H9 (cell line): ENCODE measurements around the gene UQCC2. TPM values are rescaled to one million over a fixed set of nuclear protein-coding genes. Genes with fewer than 3 reads are reported as not detected.

Experiments
- DNase-seq: peaks from one replicate; pipeline ENCODE4 v3.0.0-alpha.2; 2017
- H2AFZ ChIP-seq: one replicate; pipeline ENCODE4 v1.6.1; 2013; ENCODE audit warnings: mild to moderate bottlenecking, low read length, control low read depth, moderate library complexity
- H2AK5ac ChIP-seq: 2 replicates; pipeline ENCODE4 v1.6.1; 2013; ENCODE audit warnings: low read length, control low read depth, mixed read lengths; ENCODE audit not compliant: insufficient read length
- H2BK120ac ChIP-seq: one replicate; pipeline ENCODE4 v1.6.1; 2013; ENCODE audit warnings: low read depth, mild to moderate bottlenecking, low read length, control low read depth, inconsistent platforms; ENCODE audit not compliant: poor library complexity, severe bottlenecking
- H2BK12ac ChIP-seq: 2 replicates; pipeline ENCODE4 v1.6.1; 2013; ENCODE audit warnings: low read length, control low read depth, mixed read lengths, low read depth; ENCODE audit not compliant: insufficient read length
- H2BK15ac ChIP-seq: 2 replicates; pipeline ENCODE4 v1.6.1; 2013; ENCODE audit warnings: low read depth, low read length, control low read depth
- H2BK20ac ChIP-seq: one replicate; pipeline ENCODE4 v1.6.1; 2013; ENCODE audit warnings: low read depth, mild to moderate bottlenecking, low read length, control low read depth, inconsistent platforms; ENCODE audit not compliant: poor library complexity, severe bottlenecking
- H2BK5ac ChIP-seq: 2 replicates; pipeline ENCODE4 v1.6.1; 2013; ENCODE audit warnings: low read length, control low read depth, mixed read lengths; ENCODE audit not compliant: insufficient read length
- H3K14ac ChIP-seq: 2 replicates; pipeline ENCODE4 v1.6.1; 2013; ENCODE audit warnings: low read length, control low read depth; ENCODE audit not compliant: insufficient read depth
- H3K18ac ChIP-seq: 2 replicates; pipeline ENCODE4 v1.6.1; 2013; ENCODE audit warnings: low read depth, mild to moderate bottlenecking, mixed read lengths, low read length, control low read depth; ENCODE audit not compliant: insufficient read length
- H3K23ac ChIP-seq: 2 replicates; pipeline ENCODE4 v1.6.1; 2013; ENCODE audit warnings: low read length, control low read depth, mixed read lengths, low read depth; ENCODE audit not compliant: insufficient read length
- H3K23me2 ChIP-seq: 2 replicates; pipeline ENCODE4 v1.6.1; 2013; ENCODE audit warnings: low read depth, mild to moderate bottlenecking, mixed read lengths, low read length, control low read depth; ENCODE audit not compliant: insufficient read length, poor library complexity, severe bottlenecking
- H3K27ac ChIP-seq: 2 replicates; pipeline ENCODE4 v1.5.1; 2013; ENCODE audit warnings: low read length, control low read depth, mixed read lengths, low read depth; ENCODE audit not compliant: insufficient read length
- H3K27me3 ChIP-seq: 2 replicates; pipeline ENCODE4 v1.6.1; 2013; ENCODE audit warnings: low read length, control low read depth, inconsistent platforms; ENCODE audit not compliant: insufficient read depth
- H3K4ac ChIP-seq: 2 replicates; pipeline ENCODE4 v1.6.1; 2013; ENCODE audit warnings: low read depth, mild to moderate bottlenecking, control low read depth, inconsistent platforms, low read length, moderate library complexity
- H3K4me1 ChIP-seq: 2 replicates; pipeline ENCODE4 v1.6.1; 2013; ENCODE audit warnings: low read length, control low read depth, inconsistent platforms; ENCODE audit not compliant: insufficient read depth
- H3K4me2 ChIP-seq: 2 replicates; pipeline ENCODE4 v1.6.1; 2013; ENCODE audit warnings: low read length, control low read depth, mixed read lengths; ENCODE audit not compliant: insufficient read length, insufficient read depth
- H3K56ac ChIP-seq: 2 replicates; pipeline ENCODE4 v1.6.1; 2013; ENCODE audit warnings: low read depth, mild to moderate bottlenecking, mixed read lengths, low read length, control low read depth; ENCODE audit not compliant: insufficient read length
- H3K79me1 ChIP-seq: 2 replicates; pipeline ENCODE4 v1.6.1; 2013; ENCODE audit warnings: low read depth, mild to moderate bottlenecking, moderate library complexity, low read length, control low read depth, inconsistent platforms; ENCODE audit not compliant: insufficient read depth, poor library complexity, severe bottlenecking
- H3K79me2 ChIP-seq: 2 replicates; pipeline ENCODE4 v1.6.1; 2013; ENCODE audit warnings: low read length, control low read depth, inconsistent platforms; ENCODE audit not compliant: insufficient read depth
- H3K9ac ChIP-seq: 2 replicates; pipeline ENCODE4 v1.6.1; 2013; ENCODE audit warnings: low read length, control low read depth, mixed read lengths; ENCODE audit not compliant: insufficient read length; ENCODE audit errors: extremely low read depth
- H3K9me3 ChIP-seq: one replicate; pipeline ENCODE4 v1.6.1; 2013; ENCODE audit warnings: low read depth, low read length, inconsistent platforms; ENCODE audit not compliant: control insufficient read depth
- H3T11ph ChIP-seq: one replicate; pipeline ENCODE4 v1.6.1; 2013; ENCODE audit warnings: mild to moderate bottlenecking, low read length, control low read depth, inconsistent platforms
- H4K20me1 ChIP-seq: one replicate; pipeline ENCODE4 v1.6.1; 2013; ENCODE audit not compliant: control insufficient read depth, insufficient read length, insufficient read depth
- H4K5ac ChIP-seq: 2 replicates; pipeline ENCODE4 v1.6.1; 2013; ENCODE audit warnings: low read depth, mild to moderate bottlenecking, mixed read lengths, low read length, control low read depth; ENCODE audit not compliant: insufficient read length
- H4K8ac ChIP-seq: replicated peaks from 2 replicates; pipeline ENCODE4 v1.6.1; 2013; ENCODE audit warnings: low read length, control low read depth, mixed read lengths, low read depth; ENCODE audit not compliant: insufficient read length
- H4K91ac ChIP-seq: 2 replicates; pipeline ENCODE4 v1.6.1; 2013; ENCODE audit warnings: low read depth, mild to moderate bottlenecking, moderate library complexity, mixed read lengths, low read length, control low read depth; ENCODE audit not compliant: insufficient read length
- H3K27ac Mint-ChIP-seq, 3 experiments: 2 replicates in 2 of 3; 3 replicates in 1 of 3; pipeline ENCODE4 v1.8.0; 2020 to 2021; ENCODE audit warnings: mixed read lengths in 3 of 3, mild to moderate bottlenecking in 1 of 3, moderate library complexity in 1 of 3
- H3K27me3 Mint-ChIP-seq: 2 replicates; pipeline ENCODE4 v1.8.0; 2021; ENCODE audit warnings: low read depth, mild to moderate bottlenecking, moderate library complexity, mixed read lengths
- H3K36me3 Mint-ChIP-seq, 3 experiments: 2 replicates in 2 of 3; 3 replicates in 1 of 3; pipeline ENCODE4 v1.8.0; 2020 to 2021; ENCODE audit warnings: low read depth in 3 of 3, mixed read lengths in 3 of 3; ENCODE audit not compliant: insufficient read depth in 1 of 3
- H3K4me1 Mint-ChIP-seq, 2 experiments: 2 replicates each; pipeline ENCODE4 v1.8.0; 2020; ENCODE audit warnings: mixed read lengths in 2 of 2
- H3K4me3 Mint-ChIP-seq, 2 experiments: 2 replicates in 1 of 2; 3 replicates in 1 of 2; pipeline ENCODE4 v1.8.0; 2020 to 2021; ENCODE audit warnings: mild to moderate bottlenecking in 2 of 2, mixed read lengths in 2 of 2, moderate library complexity in 1 of 2
- H3K9me3 Mint-ChIP-seq, 2 experiments: 2 replicates in 1 of 2; 3 replicates in 1 of 2; pipeline ENCODE4 v1.8.0; 2020; ENCODE audit warnings: mild to moderate bottlenecking in 2 of 2, mixed read lengths in 2 of 2, moderate library complexity in 1 of 2
- WGBS: extraction: QIAGEN DNeasy Blood & Tissue Kit; methylation state at CpG from one replicate; pipeline ENCODE4 v1.1.7; 2013; ENCODE audit warnings: missing lambda C conversion rate, low lambda C conversion rate, mixed read lengths; ENCODE audit not compliant: insufficient read length; ENCODE audit errors: extremely low coverage; 5-methylcytosine and 5-hydroxymethylcytosine counted together
- total RNA-seq: library from RNA; stranded (reverse); gene quantifications from 2 replicates; pipeline ENCODE4 v1.2.1, GENCODE V29; 2021
- TF ChIP-seq, protein P1 (sequence below): fragments of 200-600 bp; sonication (generic); conservative IDR thresholded peaks from 3 replicates; pipeline ENCODE4 v1.8.0; 2021; ENCODE audit warnings: antibody characterized with exemption, mild to moderate bottlenecking

Gene UQCC2
- total RNA-seq, 1 experiment from 2014 or later = 140 TPM

DNA sequence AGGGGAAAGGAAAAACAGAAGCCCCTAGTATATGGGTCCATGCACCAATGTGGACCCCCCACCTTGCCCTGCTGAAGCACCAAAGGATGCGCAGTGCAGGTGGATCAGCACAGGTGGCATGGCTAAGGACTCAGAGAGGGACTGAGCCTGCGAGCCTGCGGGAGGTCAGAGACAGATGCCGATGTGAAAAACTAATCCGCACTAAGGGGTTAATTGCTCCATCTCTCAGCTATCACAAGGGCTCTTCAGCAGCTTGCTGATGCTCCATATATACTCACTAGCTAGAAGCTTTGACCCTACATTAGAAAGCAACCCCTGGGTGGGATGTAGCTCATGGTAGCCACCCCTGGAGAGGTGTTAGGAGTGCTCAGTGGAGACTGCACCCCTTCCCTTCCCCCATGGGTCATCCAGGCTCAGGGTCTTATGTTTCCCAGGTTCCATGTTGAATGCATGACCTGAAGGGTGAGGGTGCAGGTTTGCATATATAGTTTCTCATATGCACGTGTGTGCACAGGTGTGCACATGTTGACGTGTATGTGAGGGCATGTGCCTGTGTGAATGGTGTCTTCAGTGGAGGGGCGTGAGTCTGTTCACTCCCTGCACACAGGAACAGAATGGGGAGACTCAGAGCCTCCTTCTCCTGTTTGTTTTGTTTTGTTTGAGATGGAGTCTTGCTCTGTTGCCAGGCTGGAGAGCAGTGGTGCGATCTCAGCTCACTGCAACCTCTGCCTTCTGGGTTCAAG lies 48.6 kb upstream of the UQCC2 start:
- no peak for DNase-seq
- WGBS = no CpG with 5 or more reads among the region's 9 CpGs
- H3K79me1 ChIP-seq = no peaks in the 10 kb centered on the region
- no peaks in the 10 kb centered on the region for H3K79me2 ChIP-seq
- H3K4me1 ChIP-seq = peaks cover 2% of the 10 kb centered on the region; the same call in 1 of the 2 replicates
- no peak overlapping the region for H2BK15ac ChIP-seq
- H3K27me3 Mint-ChIP-seq = no peaks in the 10 kb centered on the region
- H3K4me3 Mint-ChIP-seq = no peak overlapping the region
- H4K5ac ChIP-seq = no peak overlapping the region
- no peak overlapping the region for H2BK12ac ChIP-seq
- H3K27me3 ChIP-seq = no peaks in the 10 kb centered on the region
- H3K18ac ChIP-seq = no peak overlapping the region
- no peak overlapping the region for H3K56ac ChIP-seq
- peaks cover 23 to 35% of the 10 kb centered on the region in 2 experiments for H3K4me1 Mint-ChIP-seq
- no peak overlapping the region for H2AFZ ChIP-seq
- H3T11ph ChIP-seq = no peak overlapping the region
- no peaks in the 10 kb centered on the region for H4K20me1 ChIP-seq
- H3K9ac ChIP-seq = no peak overlapping the region
- H3K36me3 Mint-ChIP-seq = no peaks in the 10 kb centered on the region
- H3K9me3 ChIP-seq = no peaks in the 10 kb centered on the region
- TF ChIP-seq, protein P1, sequence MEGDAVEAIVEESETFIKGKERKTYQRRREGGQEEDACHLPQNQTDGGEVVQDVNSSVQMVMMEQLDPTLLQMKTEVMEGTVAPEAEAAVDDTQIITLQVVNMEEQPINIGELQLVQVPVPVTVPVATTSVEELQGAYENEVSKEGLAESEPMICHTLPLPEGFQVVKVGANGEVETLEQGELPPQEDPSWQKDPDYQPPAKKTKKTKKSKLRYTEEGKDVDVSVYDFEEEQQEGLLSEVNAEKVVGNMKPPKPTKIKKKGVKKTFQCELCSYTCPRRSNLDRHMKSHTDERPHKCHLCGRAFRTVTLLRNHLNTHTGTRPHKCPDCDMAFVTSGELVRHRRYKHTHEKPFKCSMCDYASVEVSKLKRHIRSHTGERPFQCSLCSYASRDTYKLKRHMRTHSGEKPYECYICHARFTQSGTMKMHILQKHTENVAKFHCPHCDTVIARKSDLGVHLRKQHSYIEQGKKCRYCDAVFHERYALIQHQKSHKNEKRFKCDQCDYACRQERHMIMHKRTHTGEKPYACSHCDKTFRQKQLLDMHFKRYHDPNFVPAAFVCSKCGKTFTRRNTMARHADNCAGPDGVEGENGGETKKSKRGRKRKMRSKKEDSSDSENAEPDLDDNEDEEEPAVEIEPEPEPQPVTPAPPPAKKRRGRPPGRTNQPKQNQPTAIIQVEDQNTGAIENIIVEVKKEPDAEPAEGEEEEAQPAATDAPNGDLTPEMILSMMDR = no peak
- no peak overlapping the region for H4K8ac ChIP-seq
- H2BK20ac ChIP-seq = no peak overlapping the region
- H3K14ac ChIP-seq = no peak overlapping the region
- no peaks in the 10 kb centered on the region; a peak in 1 of 5 replicates for H3K9me3 Mint-ChIP-seq
- no peak overlapping the region for H4K91ac ChIP-seq
- no peak overlapping the region for H3K23ac ChIP-seq
- H3K4me2 ChIP-seq = no peak overlapping the region
- H2BK120ac ChIP-seq = no peak overlapping the region
- H3K4ac ChIP-seq = no peak overlapping the region
- H3K27ac Mint-ChIP-seq = no peak overlapping the region
- no peak overlapping the region for H3K27ac ChIP-seq
- H3K23me2 ChIP-seq = no peaks in the 10 kb centered on the region
- no peak overlapping the region for H2BK5ac ChIP-seq
- no peak overlapping the region for H2AK5ac ChIP-seq
